Panc1 (cell line): ENCODE measurements around the gene SELENOT. TPM values are rescaled to one million over a fixed set of nuclear protein-coding genes. Genes with fewer than 3 reads are reported as not detected.

ENCODE experiments used
- ATAC-seq: fragments of 200-7000 bp; cut with Tn5 transposase; 2 replicates; pipeline ENCODE4 v1.9.1; 2020; ENCODE audit warnings: mild to moderate bottlenecking, moderate library complexity
- BruUV-seq: library from RNA; stranded (reverse); fragments of 400-500 nt; replicated peaks from 2 replicates; lab custom pipeline; 2021; lab: Mats Ljungman, UMichigan
- CTCF ChIA-PET: fragments of 300-600 bp; sonication (Branson Sonifier 250); formaldehyde crosslinking; loops from one replicate; lab custom pipeline; 2022; ENCODE audit warnings: antibody characterized with exemption; lab: Charles Lee
- POLR2A ChIA-PET: fragments of 300-600 bp; sonication (Branson Sonifier 250); formaldehyde crosslinking; loops from one replicate; lab custom pipeline; 2022; ENCODE audit warnings: antibody characterized with exemption; lab: Charles Lee
- DNase-seq: peaks from one replicate; pipeline ENCODE4 v3.0.0-alpha.2; 2010; ENCODE audit warnings: low read depth, low spot score
- H3K27ac ChIP-seq: 2 replicates; pipeline ENCODE4 v1.5.1; 2011; ENCODE audit warnings: mild to moderate bottlenecking, low read length, inconsistent platforms
- H3K27me3 ChIP-seq: fragments of 200-500 bp; sonication (Bioruptor generic); 2 replicates; pipeline ENCODE4 v1.6.0; 2014; ENCODE audit warnings: low read length, inconsistent platforms; ENCODE audit not compliant: control insufficient read depth, insufficient read depth
- H3K36me3 ChIP-seq: fragments of 200-500 bp; sonication (Bioruptor generic); 2 replicates; pipeline ENCODE4 v1.5.1; 2014; ENCODE audit warnings: inconsistent platforms, mild to moderate bottlenecking, low read length, moderate library complexity; ENCODE audit not compliant: control insufficient read depth, insufficient read depth
- H3K4me1 ChIP-seq: 2 replicates; pipeline ENCODE4 v1.5.1; 2011; ENCODE audit warnings: inconsistent platforms, mild to moderate bottlenecking, low read length, moderate library complexity; ENCODE audit not compliant: control insufficient read depth, insufficient read depth
- H3K4me3 ChIP-seq, 2 experiments: 2 replicates each; pipeline ENCODE4 v1.5.1; 2011 to 2012; ENCODE audit warnings: low read depth in 2 of 2, low read length in 2 of 2, mild to moderate bottlenecking in 2 of 2, inconsistent platforms in 1 of 2, moderate library complexity in 1 of 2
- H3K9me3 ChIP-seq: fragments of 200-500 bp; sonication (Bioruptor generic); 2 replicates; pipeline ENCODE4 v1.5.1; 2014; ENCODE audit warnings: low read depth, mild to moderate bottlenecking, inconsistent platforms, low read length, moderate library complexity; ENCODE audit not compliant: control insufficient read depth, insufficient read depth
- POLR2AphosphoS5 ChIP-seq: IDR thresholded peaks from 2 replicates; pipeline ENCODE4 v1.6.1; 2012; ENCODE audit warnings: mild to moderate bottlenecking, low read depth, low read length, moderate library complexity
- SIN3A ChIP-seq: IDR thresholded peaks from 2 replicates; pipeline ENCODE4 v1.6.1; 2012; ENCODE audit warnings: low read depth, mild to moderate bottlenecking, low read length, moderate library complexity, borderline replicate concordance; ENCODE audit not compliant: insufficient read depth
- TCF7L2 ChIP-seq: IDR thresholded peaks from 2 replicates; pipeline ENCODE4 v1.6.1; 2011; ENCODE audit warnings: mild to moderate bottlenecking, low read depth, low read length, inconsistent platforms
- in situ Hi-C: cut with HindIII; loops from 2 replicates; pipeline ENCODE4 v1.10.0; 2016; ENCODE audit warnings: low sequenced_read_pairs, low pct_unique_long_range_greater_than_20kb
- intact Hi-C: fragments of 100-400 bp; cut with micrococcal nuclease; formaldehyde crosslinking; loops from one replicate; pipeline ENCODE4 v1.10.0; 2022; ENCODE audit not compliant: unreplicated experiment
- total RNA-seq: library from RNA; stranded (reverse); gene quantifications from one replicate; pipeline ENCODE4 v1.2.1, GENCODE V29; 2021; ENCODE audit not compliant: unreplicated experiment
- TF ChIP-seq, protein P1 (sequence below): fragments of 450-650 bp; IDR thresholded peaks from 2 replicates; pipeline ENCODE4 v1.5.1; 2017; ENCODE audit warnings: mild to moderate bottlenecking
- TF ChIP-seq, protein P2 (sequence below), 2 experiments: IDR thresholded peaks; 2 replicates each; pipeline ENCODE4 v1.6.1; 2011 to 2012; ENCODE audit warnings: low read depth in 2 of 2, control low read depth in 1 of 2, low read length in 1 of 2, mild to moderate bottlenecking in 1 of 2, moderate library complexity in 1 of 2; ENCODE audit not compliant: insufficient read depth in 1 of 2

SELENOT gene
- total RNA-seq, 1 experiment from 2014 or later: 114 TPM

GRCh38 chr3:150666167-150666566 lies 63.0 kb downstream of the SELENOT start:
- no peak overlapping the region for H3K27ac ChIP-seq

DNA sequence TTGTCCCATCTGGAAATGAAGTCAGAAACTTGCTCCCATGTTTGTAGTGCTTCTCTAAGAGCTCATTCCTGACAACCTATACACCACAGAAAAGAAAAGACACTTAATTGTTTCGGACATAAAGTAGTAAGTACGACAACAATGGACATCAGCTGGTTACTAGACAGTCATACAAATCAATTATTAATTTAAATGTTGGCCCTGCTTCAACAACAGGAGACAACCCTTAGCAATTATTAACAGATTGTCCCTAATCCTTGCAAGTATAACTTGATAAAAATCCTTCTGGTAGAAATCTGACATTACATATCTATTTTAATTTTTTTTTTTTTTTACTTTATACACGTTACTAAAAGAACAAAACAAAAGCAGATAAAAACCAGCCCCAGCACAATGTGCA lies 70.8 kb downstream of the SELENOT start:
- no TSS peak for BruUV-seq
- H3K9me3 ChIP-seq: peaks cover 6% of the 10 kb centered on the region; the same call in 1 of the 2 replicates
- no peaks in the 10 kb centered on the region for H3K36me3 ChIP-seq
- H3K27ac ChIP-seq: no peak overlapping the region
- H3K27me3 ChIP-seq: no peaks in the 10 kb centered on the region; the same call in 1 of the 2 replicates
- ChIA-PET POLR2A (no interaction called here), CTCF (no interaction called here)
- H3K4me3 ChIP-seq: no peak overlapping the region
- in situ Hi-C loops (no loop called here), intact Hi-C loops (no loop called here)
- no peak for ATAC-seq
- H3K4me1 ChIP-seq: no peaks in the 10 kb centered on the region
- no peak for DNase-seq
- TF ChIP-seq TCF7L2 (no peak), SIN3A (no peak), POLR2AphosphoS5 (no peak)
- TF ChIP-seq, protein P1, sequence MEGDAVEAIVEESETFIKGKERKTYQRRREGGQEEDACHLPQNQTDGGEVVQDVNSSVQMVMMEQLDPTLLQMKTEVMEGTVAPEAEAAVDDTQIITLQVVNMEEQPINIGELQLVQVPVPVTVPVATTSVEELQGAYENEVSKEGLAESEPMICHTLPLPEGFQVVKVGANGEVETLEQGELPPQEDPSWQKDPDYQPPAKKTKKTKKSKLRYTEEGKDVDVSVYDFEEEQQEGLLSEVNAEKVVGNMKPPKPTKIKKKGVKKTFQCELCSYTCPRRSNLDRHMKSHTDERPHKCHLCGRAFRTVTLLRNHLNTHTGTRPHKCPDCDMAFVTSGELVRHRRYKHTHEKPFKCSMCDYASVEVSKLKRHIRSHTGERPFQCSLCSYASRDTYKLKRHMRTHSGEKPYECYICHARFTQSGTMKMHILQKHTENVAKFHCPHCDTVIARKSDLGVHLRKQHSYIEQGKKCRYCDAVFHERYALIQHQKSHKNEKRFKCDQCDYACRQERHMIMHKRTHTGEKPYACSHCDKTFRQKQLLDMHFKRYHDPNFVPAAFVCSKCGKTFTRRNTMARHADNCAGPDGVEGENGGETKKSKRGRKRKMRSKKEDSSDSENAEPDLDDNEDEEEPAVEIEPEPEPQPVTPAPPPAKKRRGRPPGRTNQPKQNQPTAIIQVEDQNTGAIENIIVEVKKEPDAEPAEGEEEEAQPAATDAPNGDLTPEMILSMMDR: no peak
- TF ChIP-seq, protein P2, sequence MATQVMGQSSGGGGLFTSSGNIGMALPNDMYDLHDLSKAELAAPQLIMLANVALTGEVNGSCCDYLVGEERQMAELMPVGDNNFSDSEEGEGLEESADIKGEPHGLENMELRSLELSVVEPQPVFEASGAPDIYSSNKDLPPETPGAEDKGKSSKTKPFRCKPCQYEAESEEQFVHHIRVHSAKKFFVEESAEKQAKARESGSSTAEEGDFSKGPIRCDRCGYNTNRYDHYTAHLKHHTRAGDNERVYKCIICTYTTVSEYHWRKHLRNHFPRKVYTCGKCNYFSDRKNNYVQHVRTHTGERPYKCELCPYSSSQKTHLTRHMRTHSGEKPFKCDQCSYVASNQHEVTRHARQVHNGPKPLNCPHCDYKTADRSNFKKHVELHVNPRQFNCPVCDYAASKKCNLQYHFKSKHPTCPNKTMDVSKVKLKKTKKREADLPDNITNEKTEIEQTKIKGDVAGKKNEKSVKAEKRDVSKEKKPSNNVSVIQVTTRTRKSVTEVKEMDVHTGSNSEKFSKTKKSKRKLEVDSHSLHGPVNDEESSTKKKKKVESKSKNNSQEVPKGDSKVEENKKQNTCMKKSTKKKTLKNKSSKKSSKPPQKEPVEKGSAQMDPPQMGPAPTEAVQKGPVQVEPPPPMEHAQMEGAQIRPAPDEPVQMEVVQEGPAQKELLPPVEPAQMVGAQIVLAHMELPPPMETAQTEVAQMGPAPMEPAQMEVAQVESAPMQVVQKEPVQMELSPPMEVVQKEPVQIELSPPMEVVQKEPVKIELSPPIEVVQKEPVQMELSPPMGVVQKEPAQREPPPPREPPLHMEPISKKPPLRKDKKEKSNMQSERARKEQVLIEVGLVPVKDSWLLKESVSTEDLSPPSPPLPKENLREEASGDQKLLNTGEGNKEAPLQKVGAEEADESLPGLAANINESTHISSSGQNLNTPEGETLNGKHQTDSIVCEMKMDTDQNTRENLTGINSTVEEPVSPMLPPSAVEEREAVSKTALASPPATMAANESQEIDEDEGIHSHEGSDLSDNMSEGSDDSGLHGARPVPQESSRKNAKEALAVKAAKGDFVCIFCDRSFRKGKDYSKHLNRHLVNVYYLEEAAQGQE (IDR thresholded peaks at IDR 0.05; ENCODE audit: insufficient read depth in 1 of 2, low read depth in 2 of 2, low read length in 1 of 2): no peak

More at GRCh38 chr3:150666167-150666566, 63.0 kb downstream of the SELENOT start:
- Histone ChIP-seq H3K4me3 (no peak overlapping the region), H3K4me1 (no peaks in the 10 kb centered on the region), H3K9me3 (no peaks in the 10 kb centered on the region), H3K27me3 (peaks cover 12% of the 10 kb centered on the region; the same call in 1 of the 2 replicates), H3K36me3 (no peaks in the 10 kb centered on the region)
- intact Hi-C loops: no loop called here
- CTCF ChIA-PET: interaction anchor here (0.7 kb wide), 1 partner anchor 10 kb away, joined by 10 read pairs; no protein-coding TSS in a partner anchor
- no TSS peak for BruUV-seq
- TF ChIP-seq, protein P2 (IDR thresholded peaks at IDR 0.05; ENCODE audit: insufficient read depth in 1 of 2, low read depth in 2 of 2, low read length in 1 of 2): no peak
- TF ChIP-seq POLR2AphosphoS5 (no peak), TCF7L2 (no peak), SIN3A (no peak)
- TF ChIP-seq, protein P1: no peak
- in situ Hi-C loops: no loop called here
- POLR2A ChIA-PET: no interaction called here
- ATAC-seq (no peak), DNase-seq (no peak)
